T-helper 2 cell treated with Interferon-gamma antibody and Interleukin-4, amounts not matched to agents 5 μg/mL and 100 μg/mL, for 36 hours (primary cell): ENCODE measurements around the gene OLFML3.

Experiments
- DNase-seq: peaks from one replicate; pipeline ENCODE4 v3.0.0; 2021; ENCODE audit warnings: low spot score
- H3K27ac Mint-ChIP-seq: one replicate; pipeline ENCODE4 v1.8.0; 2021; ENCODE audit warnings: mild to moderate bottlenecking, mixed read lengths
- H3K27me3 Mint-ChIP-seq: one replicate; pipeline ENCODE4 v1.8.0; 2021; ENCODE audit warnings: low read depth, mixed read lengths
- H3K36me3 Mint-ChIP-seq: one replicate; pipeline ENCODE4 v1.8.0; 2021; ENCODE audit warnings: low read depth, mixed read lengths
- H3K4me1 Mint-ChIP-seq: one replicate; pipeline ENCODE4 v1.8.0; 2021; ENCODE audit warnings: low read depth, mixed read lengths
- H3K4me3 Mint-ChIP-seq: one replicate; pipeline ENCODE4 v1.8.0; 2022; ENCODE audit warnings: mild to moderate bottlenecking, moderate library complexity, mixed read lengths
- H3K9me3 Mint-ChIP-seq: one replicate; pipeline ENCODE4 v1.8.0; 2021; ENCODE audit warnings: mixed read lengths

The OLFML3 gene

DNA sequence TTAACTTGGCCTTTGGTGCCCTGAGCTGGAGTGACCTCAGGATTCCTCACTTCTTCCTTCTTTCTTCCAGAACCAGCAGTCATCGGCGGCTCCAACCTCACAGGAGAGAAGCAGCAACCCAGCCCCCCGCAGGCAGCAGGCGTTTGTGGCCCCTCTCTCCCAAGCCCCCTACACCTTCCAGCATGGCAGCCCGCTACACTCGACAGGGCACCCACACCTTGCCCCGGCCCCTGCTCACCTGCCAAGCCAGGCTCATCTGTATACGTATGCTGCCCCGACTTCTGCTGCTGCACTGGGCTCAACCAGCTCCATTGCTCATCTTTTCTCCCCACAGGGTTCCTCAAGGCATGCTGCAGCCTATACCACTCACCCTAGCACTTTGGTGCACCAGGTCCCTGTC is 6.3 kb upstream of the OLFML3 start:
- Mint-ChIP-seq H3K9me3 (no peaks in the 10 kb centered on the region), H3K4me3 (no peak overlapping the region), H3K36me3 (peaks cover 59% of the 10 kb centered on the region), H3K4me1 (peaks cover 30% of the 10 kb centered on the region), H3K27me3 (no peaks in the 10 kb centered on the region), H3K27ac (peak overlapping the region; percentile 26)
- DNase-seq: no peak

GRCh38 chr1:113975211-113975895 is 3.9 kb upstream of the OLFML3 start:
- DNase-seq: no peak
- peak overlapping the region; percentile 39 for H3K27ac Mint-ChIP-seq
- no peaks in the 10 kb centered on the region for H3K27me3 Mint-ChIP-seq
- peaks cover 39% of the 10 kb centered on the region for H3K36me3 Mint-ChIP-seq
- H3K9me3 Mint-ChIP-seq: no peaks in the 10 kb centered on the region
- no peak overlapping the region for H3K4me3 Mint-ChIP-seq
- H3K4me1 Mint-ChIP-seq: peaks cover 39% of the 10 kb centered on the region

DNA sequence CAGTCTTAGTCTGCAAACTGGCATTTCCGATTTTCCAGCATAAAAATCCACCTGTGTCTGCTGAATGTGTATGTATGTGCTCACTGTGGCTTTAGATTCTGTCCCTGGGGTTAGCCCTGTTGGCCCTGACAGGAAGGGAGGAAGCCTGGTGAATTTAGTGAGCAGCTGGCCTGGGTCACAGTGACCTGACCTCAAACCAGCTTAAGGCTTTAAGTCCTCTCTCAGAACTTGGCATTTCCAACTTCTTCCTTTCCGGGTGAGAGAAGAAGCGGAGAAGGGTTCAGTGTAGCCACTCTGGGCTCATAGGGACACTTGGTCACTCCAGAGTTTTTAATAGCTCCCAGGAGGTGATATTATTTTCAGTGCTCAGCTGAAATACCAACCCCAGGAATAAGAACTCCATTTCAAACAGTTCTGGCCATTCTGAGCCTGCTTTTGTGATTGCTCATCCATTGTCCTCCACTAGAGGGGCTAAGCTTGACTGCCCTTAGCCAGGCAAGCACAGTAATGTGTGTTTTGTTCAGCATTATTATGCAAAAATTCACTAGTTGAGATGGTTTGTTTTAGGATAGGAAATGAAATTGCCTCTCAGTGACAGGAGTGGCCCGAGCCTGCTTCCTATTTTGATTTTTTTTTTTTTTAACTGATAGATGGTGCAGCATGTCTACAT is 2.5 kb upstream of the OLFML3 start:
- Mint-ChIP-seq H3K27me3 (no peaks in the 10 kb centered on the region), H3K4me3 (no peak overlapping the region), H3K9me3 (no peaks in the 10 kb centered on the region), H3K27ac (no peak overlapping the region), H3K36me3 (peaks cover 30% of the 10 kb centered on the region), H3K4me1 (peaks cover 39% of the 10 kb centered on the region)
- DNase-seq: no peak

DNA sequence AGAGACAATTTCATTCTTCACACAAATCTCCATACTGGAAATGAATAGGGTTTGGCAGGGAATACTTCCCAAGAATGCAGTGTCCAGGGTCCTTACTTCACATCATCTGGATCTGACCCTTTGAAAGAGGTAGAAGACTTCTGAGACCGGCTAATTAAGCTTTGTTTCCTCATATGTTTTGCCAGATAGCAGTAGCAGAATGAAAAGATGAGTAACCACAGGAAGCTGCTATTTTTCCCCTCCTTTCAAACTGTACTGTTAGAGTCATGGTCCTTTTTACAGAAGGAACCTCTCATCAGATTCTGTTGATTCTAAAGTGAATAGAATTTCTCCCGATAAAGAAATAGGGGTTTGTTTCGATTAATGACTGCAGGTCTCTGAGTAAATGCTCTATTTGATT is 1.4 kb upstream of the OLFML3 start:
- H3K27me3 Mint-ChIP-seq: no peaks in the 10 kb centered on the region
- H3K4me3 Mint-ChIP-seq: no peak overlapping the region
- no peak overlapping the region for H3K27ac Mint-ChIP-seq
- H3K36me3 Mint-ChIP-seq: peaks cover 22% of the 10 kb centered on the region
- DNase-seq: no peak
- no peaks in the 10 kb centered on the region for H3K9me3 Mint-ChIP-seq
- peaks cover 39% of the 10 kb centered on the region for H3K4me1 Mint-ChIP-seq

GRCh38 chr1:113980110-113980509 is 836 bp downstream of the OLFML3 start:
- H3K36me3 Mint-ChIP-seq: peaks cover 3% of the 10 kb centered on the region
- no peaks in the 10 kb centered on the region for H3K27me3 Mint-ChIP-seq
- H3K4me3 Mint-ChIP-seq: no peak overlapping the region
- H3K27ac Mint-ChIP-seq: no peak overlapping the region
- H3K4me1 Mint-ChIP-seq: peaks cover 29% of the 10 kb centered on the region
- H3K9me3 Mint-ChIP-seq: no peaks in the 10 kb centered on the region
- DNase-seq: no peak

GRCh38 chr1:113981962-113982931 is 3.0 kb downstream of the OLFML3 start:
- Mint-ChIP-seq H3K4me1 (peaks cover 13% of the 10 kb centered on the region), H3K36me3 (no peaks in the 10 kb centered on the region), H3K9me3 (no peaks in the 10 kb centered on the region), H3K4me3 (no peak overlapping the region), H3K27ac (no peak overlapping the region), H3K27me3 (no peaks in the 10 kb centered on the region)
- no peak for DNase-seq

DNA sequence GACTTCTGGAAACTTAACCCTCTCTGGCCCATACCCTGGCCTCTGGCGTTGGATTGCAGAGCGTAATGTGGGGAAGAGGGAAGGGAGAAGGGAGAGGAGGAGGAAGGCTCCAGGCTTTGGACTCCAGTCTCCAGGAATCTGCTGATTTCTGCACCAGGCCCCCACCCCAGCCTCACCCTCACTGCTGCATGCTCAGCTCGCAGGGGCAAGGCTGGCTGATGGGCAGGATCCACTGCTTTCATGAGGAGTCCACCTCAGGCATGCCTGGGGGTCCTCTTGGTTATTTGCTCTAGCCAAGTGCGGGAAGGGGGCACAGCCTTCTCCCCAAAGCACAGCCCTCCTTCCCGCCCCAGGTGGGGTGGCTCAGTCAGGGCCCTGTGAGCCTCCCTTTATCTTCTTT is 3.7 kb downstream of the OLFML3 start:
- no peak for DNase-seq
- Mint-ChIP-seq H3K36me3 (no peaks in the 10 kb centered on the region), H3K4me3 (no peak overlapping the region), H3K27me3 (no peaks in the 10 kb centered on the region), H3K27ac (no peak overlapping the region), H3K4me1 (peaks cover 9% of the 10 kb centered on the region), H3K9me3 (no peaks in the 10 kb centered on the region)

DNA sequence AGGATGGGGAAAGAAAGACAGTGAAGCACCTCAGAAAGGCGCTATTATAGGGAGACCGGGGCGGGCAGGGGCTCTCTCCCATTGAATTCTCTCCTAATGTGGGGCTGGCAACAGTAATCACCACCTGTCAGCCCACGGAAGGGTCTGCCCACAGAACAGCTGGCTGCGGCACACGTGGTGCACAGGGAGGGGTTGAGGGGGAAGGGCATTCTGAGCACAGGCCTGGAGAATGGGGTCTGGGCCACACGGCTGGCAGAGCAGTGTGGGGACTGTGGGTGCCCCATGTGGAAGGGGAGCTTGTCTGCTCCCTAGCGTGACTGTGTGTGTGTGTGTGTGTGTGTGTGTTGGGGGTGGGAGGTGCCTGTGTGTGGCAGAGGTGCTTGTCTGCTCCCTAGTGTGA is 4.1 kb downstream of the OLFML3 start:
- Mint-ChIP-seq H3K9me3 (no peaks in the 10 kb centered on the region), H3K27ac (no peak overlapping the region), H3K4me3 (no peak overlapping the region), H3K36me3 (no peaks in the 10 kb centered on the region), H3K27me3 (no peaks in the 10 kb centered on the region), H3K4me1 (peaks cover 5% of the 10 kb centered on the region)
- no peak for DNase-seq

GRCh38 chr1:113983826-113984225 is 4.6 kb downstream of the OLFML3 start:
- Mint-ChIP-seq H3K36me3 (no peaks in the 10 kb centered on the region), H3K4me1 (peaks cover 2% of the 10 kb centered on the region), H3K27ac (no peak overlapping the region), H3K9me3 (no peaks in the 10 kb centered on the region), H3K4me3 (no peak overlapping the region), H3K27me3 (no peaks in the 10 kb centered on the region)
- DNase-seq: no peak

- DNase-seq: no peak
- no peaks in the 10 kb centered on the region for H3K27me3 Mint-ChIP-seq
- H3K4me1 Mint-ChIP-seq: no peaks in the 10 kb centered on the region
- H3K36me3 Mint-ChIP-seq: no peaks in the 10 kb centered on the region
- H3K4me3 Mint-ChIP-seq: no peak overlapping the region
- H3K27ac Mint-ChIP-seq: no peak overlapping the region
- H3K9me3 Mint-ChIP-seq: no peaks in the 10 kb centered on the region
Measured at GRCh38 chr1:113984710-113985109, 5.4 kb downstream of the OLFML3 start.

- H3K9me3 Mint-ChIP-seq: no peaks in the 10 kb centered on the region
- H3K36me3 Mint-ChIP-seq: no peaks in the 10 kb centered on the region
- H3K27me3 Mint-ChIP-seq: no peaks in the 10 kb centered on the region
- no peaks in the 10 kb centered on the region for H3K4me1 Mint-ChIP-seq
- no peak overlapping the region for H3K27ac Mint-ChIP-seq
- H3K4me3 Mint-ChIP-seq: no peak overlapping the region
- DNase-seq: no peak
Measured at GRCh38 chr1:113986802-113987201, 7.5 kb downstream of the OLFML3 start.

GRCh38 chr1:113987259-113987658 is 8.0 kb downstream of the OLFML3 start:
- no peak for DNase-seq
- Mint-ChIP-seq H3K9me3 (peaks cover under 1% of the 10 kb centered on the region), H3K4me3 (no peak overlapping the region), H3K36me3 (no peaks in the 10 kb centered on the region), H3K27me3 (no peaks in the 10 kb centered on the region), H3K4me1 (no peaks in the 10 kb centered on the region), H3K27ac (no peak overlapping the region)

- no peak for DNase-seq
- Mint-ChIP-seq H3K36me3 (no peaks in the 10 kb centered on the region), H3K4me3 (no peak overlapping the region)
Measured at GRCh38 chr1:113990530-113990929, 11.3 kb downstream of the OLFML3 start.

GRCh38 chr1:113990961-113991360 is 11.7 kb downstream of the OLFML3 start:
- Mint-ChIP-seq H3K27me3 (no peaks in the 10 kb centered on the region), H3K4me3 (no peak overlapping the region), H3K4me1 (no peaks in the 10 kb centered on the region), H3K9me3 (peaks cover 24% of the 10 kb centered on the region), H3K36me3 (no peaks in the 10 kb centered on the region), H3K27ac (no peak overlapping the region)
- no peak for DNase-seq

More at GRCh38 chr1:113990530-113990929, 11.3 kb downstream of the OLFML3 start:
- Mint-ChIP-seq H3K4me1 (no peaks in the 10 kb centered on the region), H3K9me3 (peaks cover 23% of the 10 kb centered on the region), H3K27me3 (no peaks in the 10 kb centered on the region), H3K27ac (no peak overlapping the region)
